GM23248 (cell line): Measurements from ENCODE around the gene DNAJB5.

Source experiments
- EZH2 ChIP-seq: fragments of 200-600 bp; sonication (generic); IDR thresholded peaks from 2 replicates; pipeline ENCODE4 v1.6.1; 2018; ENCODE audit warnings: antibody characterized with exemption, mild to moderate bottlenecking; ENCODE audit not compliant: insufficient read depth, poor library complexity, severe bottlenecking
- EZH2phosphoT487 ChIP-seq: fragments of 200-600 bp; sonication (generic); IDR thresholded peaks from 2 replicates; pipeline ENCODE4 v1.6.1; 2018; ENCODE audit warnings: antibody characterized with exemption, moderate library complexity, mild to moderate bottlenecking, low read depth; ENCODE audit not compliant: insufficient read depth

GRCh38 chr9:34990908-34991606 is 1.5 kb downstream of the DNAJB5 start:
- TF ChIP-seq EZH2phosphoT487 (no peak), EZH2 (no peak)
